GM18526 (cell line): Measurements from ENCODE around the gene MACROD2.

ENCODE experiments used
- POLR2A ChIP-seq: IDR thresholded peaks from 3 replicates; pipeline ENCODE4 v1.6.1; 2011; ENCODE audit not compliant: insufficient read length; ENCODE audit errors: extremely low read depth

The MACROD2 gene

GRCh38 chr20:15171016-15171415 lies 1175.7 kb downstream of the MACROD2 start:
- no peak for TF ChIP-seq POLR2A

- TF ChIP-seq POLR2A = no peak
These were observed 1181.6 kb downstream of the MACROD2 start for GRCh38 chr20:15176929-15177328.

DNA sequence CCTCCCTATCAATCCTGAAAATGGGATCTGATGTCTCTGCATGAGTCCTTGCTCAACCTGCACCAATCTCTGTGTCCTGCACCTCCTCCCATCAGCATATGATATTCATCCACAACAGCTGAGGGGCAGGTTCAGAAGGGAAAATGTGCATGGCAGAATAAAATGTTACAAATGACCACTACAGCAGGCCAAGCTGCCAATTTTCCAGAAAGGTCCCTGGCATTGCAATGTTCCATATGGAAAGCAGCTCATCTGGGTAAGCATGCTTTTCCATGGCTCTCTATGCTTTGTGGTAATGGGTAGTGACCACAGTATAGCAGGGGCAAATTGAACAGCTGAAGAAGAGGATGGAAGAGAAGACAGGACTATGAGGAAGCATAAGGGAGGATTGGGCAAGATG lies 1183.3 kb downstream of the MACROD2 start:
- TF ChIP-seq POLR2A = no peak

- TF ChIP-seq POLR2A = no peak
These were observed 1184.1 kb downstream of the MACROD2 start for GRCh38 chr20:15179381-15179780.

GRCh38 chr20:15179781-15180180 lies 1184.5 kb downstream of the MACROD2 start:
- no peak for TF ChIP-seq POLR2A

- TF ChIP-seq POLR2A = no peak
These were observed 1190.0 kb downstream of the MACROD2 start for GRCh38 chr20:15185322-15185721.

DNA sequence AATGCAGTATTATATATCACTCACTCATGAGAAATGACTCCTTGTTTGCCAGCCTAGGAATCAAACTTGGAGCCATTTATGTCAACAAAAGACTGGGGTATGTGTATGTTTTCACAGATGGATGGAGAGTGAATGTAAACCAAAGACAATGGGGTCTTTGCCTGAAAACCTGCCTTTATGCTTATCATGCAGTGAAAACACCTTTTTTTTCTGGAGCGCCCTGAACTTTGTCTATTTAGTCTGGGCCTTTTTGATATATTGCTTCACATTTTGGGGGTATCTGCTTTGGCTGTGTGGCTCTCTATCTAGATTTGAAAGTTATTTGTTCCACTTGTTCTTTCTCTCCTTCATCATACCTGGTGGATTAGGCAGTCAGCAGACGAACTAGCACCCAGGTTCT lies 1190.6 kb downstream of the MACROD2 start:
- no peak for TF ChIP-seq POLR2A

- TF ChIP-seq POLR2A = no peak
These were observed 1192.3 kb downstream of the MACROD2 start for GRCh38 chr20:15187612-15188011.

DNA sequence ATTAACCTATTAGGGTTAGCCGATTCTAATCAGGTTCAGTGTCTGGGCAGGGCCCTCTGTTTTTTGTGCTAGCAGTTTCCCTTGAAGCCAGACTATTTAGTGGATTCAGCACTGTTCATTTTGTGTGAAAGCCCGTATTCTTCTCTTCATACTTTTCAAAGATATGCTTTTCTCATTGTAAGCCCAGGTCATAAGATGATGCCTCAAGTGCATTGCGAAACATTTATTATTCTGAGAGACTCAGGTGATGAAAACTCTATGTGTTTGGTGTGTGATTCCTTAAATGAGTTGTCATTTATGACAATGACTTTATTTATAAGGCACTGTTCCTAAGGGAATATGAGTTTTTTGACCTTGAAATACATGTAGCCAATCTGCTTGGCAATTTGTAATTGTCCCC lies 1193.1 kb downstream of the MACROD2 start:
- no peak for TF ChIP-seq POLR2A

GRCh38 chr20:15191082-15191723 lies 1195.9 kb downstream of the MACROD2 start:
- TF ChIP-seq POLR2A = no peak

DNA sequence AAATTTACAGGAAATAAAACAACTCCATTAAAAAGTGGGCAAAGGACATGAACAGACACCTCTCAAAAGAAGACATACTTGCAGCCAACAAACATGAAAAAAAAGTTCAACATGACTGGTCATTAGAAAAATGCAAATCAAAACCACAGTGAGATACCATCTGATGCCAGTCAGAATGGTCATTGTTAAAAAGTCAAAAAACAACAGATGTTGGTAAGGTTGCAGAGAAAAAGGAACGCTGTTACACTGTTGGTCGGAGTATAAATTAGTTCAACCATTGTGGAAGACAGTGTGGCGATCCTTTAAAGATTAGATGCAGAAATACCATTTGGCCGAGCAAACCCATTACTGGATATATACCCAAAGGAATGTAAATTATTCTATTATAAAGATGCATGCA lies 1200.1 kb downstream of the MACROD2 start:
- TF ChIP-seq POLR2A = no peak

GRCh38 chr20:15196547-15197255 lies 1201.4 kb downstream of the MACROD2 start:
- no peak for TF ChIP-seq POLR2A

GRCh38 chr20:15199698-15200097 lies 1204.4 kb downstream of the MACROD2 start:
- no peak for TF ChIP-seq POLR2A

DNA sequence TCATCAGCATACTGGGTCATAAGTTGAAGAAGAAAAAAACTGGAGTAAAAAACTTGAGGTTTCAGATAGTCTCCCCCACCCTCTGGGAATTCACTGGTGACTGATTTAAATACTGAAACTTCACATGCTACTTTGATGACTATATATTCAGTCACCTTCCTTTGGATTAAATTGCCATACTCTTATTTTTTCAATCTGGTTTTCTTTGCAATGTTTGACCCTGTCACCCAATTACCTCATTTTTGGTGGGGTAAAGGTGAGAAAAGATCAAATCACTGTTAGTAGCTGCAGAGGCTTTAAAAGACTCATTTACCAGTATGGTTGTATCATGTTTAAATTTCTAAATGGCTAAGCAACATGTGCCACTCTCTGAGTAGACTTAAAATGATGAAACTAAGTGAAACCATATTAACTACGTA lies 1204.8 kb downstream of the MACROD2 start:
- TF ChIP-seq POLR2A = no peak

- no peak for TF ChIP-seq POLR2A
These were observed 1206.3 kb downstream of the MACROD2 start for GRCh38 chr20:15201602-15202001.

GRCh38 chr20:15204234-15204633 lies 1208.9 kb downstream of the MACROD2 start:
- no peak for TF ChIP-seq POLR2A

- no peak for TF ChIP-seq POLR2A
These were observed 1209.7 kb downstream of the MACROD2 start for GRCh38 chr20:15205028-15205427.
